SU-DHL-6 (cell line): ENCODE measurements around the gene HS2ST1.

ENCODE experiments used
- H2AFZ ChIP-seq: fragments of 200-600 bp; sonication (generic); 2 replicates; pipeline ENCODE4 v1.6.1; 2014; ENCODE audit warnings: low read depth, mild to moderate bottlenecking, moderate library complexity, mixed read lengths, antibody characterized with exemption, low read length; ENCODE audit not compliant: severe bottlenecking
- H3F3A ChIP-seq: fragments of 200-600 bp; shearing (Covaris generic); 2 replicates; pipeline ENCODE4 v1.6.0; 2016; ENCODE audit warnings: antibody characterized with exemption, mild to moderate bottlenecking; ENCODE audit not compliant: insufficient read depth
- H3K27ac ChIP-seq: fragments of 200-600 bp; sonication (generic); 2 replicates; pipeline ENCODE4 v1.5.1; 2016; ENCODE audit warnings: low read depth, mild to moderate bottlenecking, low read length, moderate library complexity, mixed read lengths
- H3K27me3 ChIP-seq: fragments of 200-600 bp; sonication (generic), shearing (Covaris generic); 2 replicates; pipeline ENCODE4 v1.6.0; 2014; ENCODE audit warnings: mild to moderate bottlenecking, low read length
- H3K36me3 ChIP-seq: fragments of 200-600 bp; sonication (generic); 2 replicates; pipeline ENCODE4 v1.6.1; 2014; ENCODE audit warnings: mild to moderate bottlenecking, low read length, mixed read lengths
- H3K4me2 ChIP-seq: fragments of 300-600, 200-600 bp; shearing (Covaris generic), sonication (generic); 2 replicates; pipeline ENCODE4 v1.6.0; 2014; ENCODE audit warnings: low read length, low read depth, mild to moderate bottlenecking; ENCODE audit not compliant: poor library complexity, severe bottlenecking
- H3K4me3 ChIP-seq: fragments of 200-600 bp; sonication (generic); 2 replicates; pipeline ENCODE4 v1.5.1; 2014; ENCODE audit warnings: antibody characterized with exemption, low read length, mild to moderate bottlenecking, mixed read lengths; ENCODE audit not compliant: insufficient read depth, poor library complexity, severe bottlenecking
- H3K79me2 ChIP-seq: fragments of 200-600 bp; sonication (generic); 2 replicates; pipeline ENCODE4 v1.6.1; 2014; ENCODE audit warnings: mild to moderate bottlenecking, low read length, moderate library complexity; ENCODE audit not compliant: insufficient read depth
- H3K9ac ChIP-seq: fragments of 200-600 bp; sonication (generic); 2 replicates; pipeline ENCODE4 v1.7.0; 2014; ENCODE audit warnings: mild to moderate bottlenecking, low read length
- H3K9me2 ChIP-seq: fragments of 200-600 bp; sonication (generic); replicated peaks from 2 replicates; pipeline ENCODE4 v1.6.1; 2014; ENCODE audit warnings: low read length; ENCODE audit not compliant: insufficient read depth
- H3K9me3 ChIP-seq: fragments of 200-600 bp; sonication (generic); 2 replicates; pipeline ENCODE4 v1.6.1; 2014; ENCODE audit warnings: low read length, mixed read lengths; ENCODE audit not compliant: insufficient read depth
- H4K20me1 ChIP-seq: fragments of 200-600 bp; sonication (generic); 2 replicates; pipeline ENCODE4 v1.6.1; 2014; ENCODE audit warnings: low read depth, mild to moderate bottlenecking, antibody characterized with exemption, low read length, moderate library complexity, mixed read lengths
- CTCF ChIP-seq: fragments of 200-600 bp; sonication (generic); IDR thresholded peaks from one replicate; pipeline ENCODE4 v1.5.1; 2017; ENCODE audit warnings: antibody characterized with exemption, mild to moderate bottlenecking, low read length, moderate library complexity; ENCODE audit not compliant: insufficient read depth, poor library complexity, severe bottlenecking
- EZH2phosphoT487 ChIP-seq: fragments of 200-600 bp; sonication (generic), shearing (Covaris generic); conservative IDR thresholded peaks from 2 replicates; pipeline ENCODE4 v1.6.1; 2018; ENCODE audit warnings: mild to moderate bottlenecking, antibody characterized with exemption, low read length, moderate library complexity, mixed read lengths

Gene HS2ST1

GRCh38 chr1:87159378-87159915 lies 245.0 kb downstream of the HS2ST1 start:
- Histone ChIP-seq H4K20me1 (no peaks in the 10 kb centered on the region), H3K9me3 (no peaks in the 10 kb centered on the region), H3K9ac (no peak overlapping the region), H3K79me2 (no peaks in the 10 kb centered on the region), H2AFZ (no peak overlapping the region), H3F3A (no peaks in the 10 kb centered on the region), H3K4me3 (no peak overlapping the region), H3K27me3 (no peaks in the 10 kb centered on the region), H3K27ac (no peak overlapping the region), H3K4me2 (no peak overlapping the region), H3K9me2 (no peaks in the 10 kb centered on the region), H3K36me3 (no peaks in the 10 kb centered on the region)
- TF ChIP-seq CTCF (no peak), EZH2phosphoT487 (no peak)
